Activated CD8-positive, alpha-beta T cell treated with anti-CD3 and anti-CD28 coated beads for 36 hours (primary cell): Measurements from ENCODE around the gene ACTRT2. TPM values are rescaled to one million over a fixed set of nuclear protein-coding genes. Genes with fewer than 3 reads are reported as not detected.

Source experiments
- ATAC-seq: fragments of 200-7000 bp; cut with Tn5 transposase; one replicate; pipeline ENCODE4 v1.10.0; 2021; ENCODE audit warnings: mild to moderate bottlenecking, moderate library complexity
- CTCF ChIA-PET: fragments of 350-600 bp; sonication (Branson Sonifier 250); formaldehyde crosslinking; loops from one replicate; lab custom pipeline; 2021; ENCODE audit warnings: antibody characterized with exemption; lab: Charles Lee
- POLR2A ChIA-PET: fragments of 350-600 bp; sonication (Branson Sonifier 250); formaldehyde crosslinking; loops from one replicate; lab custom pipeline; 2021; ENCODE audit warnings: antibody characterized with exemption; lab: Charles Lee
- DNase-seq: peaks from one replicate; pipeline ENCODE4 v3.0.0-alpha.2; 2020
- H3K27ac Mint-ChIP-seq: one replicate; pipeline ENCODE4 v1.8.0; 2021; ENCODE audit warnings: mild to moderate bottlenecking, mixed read lengths
- H3K27me3 Mint-ChIP-seq: one replicate; pipeline ENCODE4 v1.8.0; 2021; ENCODE audit warnings: mixed read lengths
- H3K36me3 Mint-ChIP-seq: one replicate; pipeline ENCODE4 v1.8.0; 2021; ENCODE audit warnings: low read depth, mixed read lengths
- H3K4me1 Mint-ChIP-seq: one replicate; pipeline ENCODE4 v1.8.0; 2021; ENCODE audit warnings: low read depth, mixed read lengths
- H3K4me3 Mint-ChIP-seq: one replicate; pipeline ENCODE4 v1.8.0; 2021; ENCODE audit warnings: mild to moderate bottlenecking, moderate library complexity, mixed read lengths
- H3K9me3 Mint-ChIP-seq: one replicate; pipeline ENCODE4 v1.8.0; 2021; ENCODE audit warnings: mixed read lengths
- intact Hi-C: fragments of 100-400 bp; cut with micrococcal nuclease; formaldehyde crosslinking; loops from one replicate; pipeline ENCODE4 v1.10.0; 2022
- total RNA-seq, 2 experiments: library from RNA; stranded (reverse); gene quantifications; one replicate each; pipeline ENCODE4 v1.2.3, GENCODE V29; 2021
- TF ChIP-seq, protein P1 (sequence below): fragments of 200-600 bp; IDR thresholded peaks from one replicate; pipeline ENCODE4 v1.8.0; 2022; ENCODE audit warnings: antibody characterized with exemption, mild to moderate bottlenecking

ACTRT2 gene
- total RNA-seq, 2 experiments from 2014 or later = not detected

DNA sequence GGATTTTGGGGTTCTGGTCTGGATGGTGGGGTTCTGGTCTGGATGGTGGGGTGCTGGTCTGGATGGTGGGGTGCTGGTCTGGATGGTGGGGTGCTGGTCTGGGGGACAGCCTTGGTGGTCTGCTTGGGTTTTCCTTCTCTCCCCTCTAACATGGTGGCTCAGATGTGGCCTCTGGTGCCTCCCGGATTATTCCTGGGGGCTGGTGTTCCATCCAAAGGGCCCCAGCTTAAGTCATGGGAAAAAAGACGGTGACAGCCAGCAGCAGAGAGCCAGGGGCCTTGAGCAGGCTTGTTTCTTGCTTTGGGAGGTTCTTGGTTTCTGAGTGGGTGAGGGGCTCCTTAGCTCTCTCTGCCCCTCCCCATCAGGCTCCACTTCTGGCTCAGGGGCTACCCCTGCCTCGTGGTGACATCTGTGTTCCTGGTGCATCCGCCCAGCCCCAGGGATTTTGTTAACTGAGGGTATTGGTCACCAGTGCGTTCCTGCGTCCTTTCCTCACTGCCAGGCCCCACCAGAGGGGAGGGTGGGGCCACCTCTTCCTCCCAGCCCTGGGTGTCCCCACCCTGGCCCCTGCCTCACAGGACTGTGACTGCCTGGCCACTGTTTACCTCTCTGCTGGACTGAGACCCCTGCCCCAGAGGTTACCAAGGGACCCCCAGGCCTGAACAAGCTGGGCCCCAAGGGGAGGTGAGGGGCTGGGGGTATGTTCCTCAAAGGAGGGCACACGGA lies 43.2 kb upstream of the ACTRT2 start:
- ChIA-PET POLR2A (no interaction called here), CTCF (no interaction called here)
- TF ChIP-seq, protein P1, sequence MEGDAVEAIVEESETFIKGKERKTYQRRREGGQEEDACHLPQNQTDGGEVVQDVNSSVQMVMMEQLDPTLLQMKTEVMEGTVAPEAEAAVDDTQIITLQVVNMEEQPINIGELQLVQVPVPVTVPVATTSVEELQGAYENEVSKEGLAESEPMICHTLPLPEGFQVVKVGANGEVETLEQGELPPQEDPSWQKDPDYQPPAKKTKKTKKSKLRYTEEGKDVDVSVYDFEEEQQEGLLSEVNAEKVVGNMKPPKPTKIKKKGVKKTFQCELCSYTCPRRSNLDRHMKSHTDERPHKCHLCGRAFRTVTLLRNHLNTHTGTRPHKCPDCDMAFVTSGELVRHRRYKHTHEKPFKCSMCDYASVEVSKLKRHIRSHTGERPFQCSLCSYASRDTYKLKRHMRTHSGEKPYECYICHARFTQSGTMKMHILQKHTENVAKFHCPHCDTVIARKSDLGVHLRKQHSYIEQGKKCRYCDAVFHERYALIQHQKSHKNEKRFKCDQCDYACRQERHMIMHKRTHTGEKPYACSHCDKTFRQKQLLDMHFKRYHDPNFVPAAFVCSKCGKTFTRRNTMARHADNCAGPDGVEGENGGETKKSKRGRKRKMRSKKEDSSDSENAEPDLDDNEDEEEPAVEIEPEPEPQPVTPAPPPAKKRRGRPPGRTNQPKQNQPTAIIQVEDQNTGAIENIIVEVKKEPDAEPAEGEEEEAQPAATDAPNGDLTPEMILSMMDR = no peak
- intact Hi-C loops = no loop called here
- Mint-ChIP-seq H3K27ac (no peak overlapping the region), H3K4me3 (no peak overlapping the region), H3K27me3 (no peaks in the 10 kb centered on the region), H3K4me1 (no peaks in the 10 kb centered on the region), H3K36me3 (no peaks in the 10 kb centered on the region), H3K9me3 (no peaks in the 10 kb centered on the region)
- no peak for ATAC-seq
- DNase-seq = no peak

DNA sequence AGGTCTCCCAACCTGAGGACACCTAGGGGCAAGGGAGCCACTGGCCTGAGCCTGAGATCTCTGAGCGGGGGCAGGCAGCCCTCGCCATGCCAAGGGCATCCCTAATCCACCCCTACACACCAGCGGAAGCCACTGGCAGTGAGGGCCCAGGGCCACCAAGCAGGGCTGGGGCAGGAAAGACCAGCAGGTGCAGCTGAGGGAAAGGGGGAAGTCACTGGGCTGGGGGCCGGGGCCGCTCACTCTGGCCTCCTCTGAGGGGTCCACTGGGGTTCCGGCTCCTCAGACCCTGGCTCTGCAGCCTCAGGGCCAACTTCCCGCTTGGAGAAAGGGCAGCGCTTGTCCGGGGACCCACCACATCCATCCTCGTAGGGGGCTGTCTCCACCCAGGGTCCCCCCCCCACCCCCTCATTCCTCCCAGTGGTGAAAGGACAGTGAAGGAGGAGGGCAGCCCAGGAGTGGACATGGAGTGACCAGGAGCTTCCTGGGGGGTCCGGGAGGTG lies 42.5 kb upstream of the ACTRT2 start:
- no peak for ATAC-seq
- H3K36me3 Mint-ChIP-seq = no peaks in the 10 kb centered on the region
- POLR2A ChIA-PET = no interaction called here
- DNase-seq = no peak
- CTCF ChIA-PET = no interaction called here
- TF ChIP-seq, protein P1 = no peak
- H3K27ac Mint-ChIP-seq = no peak overlapping the region
- no peaks in the 10 kb centered on the region for H3K4me1 Mint-ChIP-seq
- no peaks in the 10 kb centered on the region for H3K9me3 Mint-ChIP-seq
- no peaks in the 10 kb centered on the region for H3K27me3 Mint-ChIP-seq
- intact Hi-C loops = no loop called here
- no peak overlapping the region for H3K4me3 Mint-ChIP-seq

DNA sequence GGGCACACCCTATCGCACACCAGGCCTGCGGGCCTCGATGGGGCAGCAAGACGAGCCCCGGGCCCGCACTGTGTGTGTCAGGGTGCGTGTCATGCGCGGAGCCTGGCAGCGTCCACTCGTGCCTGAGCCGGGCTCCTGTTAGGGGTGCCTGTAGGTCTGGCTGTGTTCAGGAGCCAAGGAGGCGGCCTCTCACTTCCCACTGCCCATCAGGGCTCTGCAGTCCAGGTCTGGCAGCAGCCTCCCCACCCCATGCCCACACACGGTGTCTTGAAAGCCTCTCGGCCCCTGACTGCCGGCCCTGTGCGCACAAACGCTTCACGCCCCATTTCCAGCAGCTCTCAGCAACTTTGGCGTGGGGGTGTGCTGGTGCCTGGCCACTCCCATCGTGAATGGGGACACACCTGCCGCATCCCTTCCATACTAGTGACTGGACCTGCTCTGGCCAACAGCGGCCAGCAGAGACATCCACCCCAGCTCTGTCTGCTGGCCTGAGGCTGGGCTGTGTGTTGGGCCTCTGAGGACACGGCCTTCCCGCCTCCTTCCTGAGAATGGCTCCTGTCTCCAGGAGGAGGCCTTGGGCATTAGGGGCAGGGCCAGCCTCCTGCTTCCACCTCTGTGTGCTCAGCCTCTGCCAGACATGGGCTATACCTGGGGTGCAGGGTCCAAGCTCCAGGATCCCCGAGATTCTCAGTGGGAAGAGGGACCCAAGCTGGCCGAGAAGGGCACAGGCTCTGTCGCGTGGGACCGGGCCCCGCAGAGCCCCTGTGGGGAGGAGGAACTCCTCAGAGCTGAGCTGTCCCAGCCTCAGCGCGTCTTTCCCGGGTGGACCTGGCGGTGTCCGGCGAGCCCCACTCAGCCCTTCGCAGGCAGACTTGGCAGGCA lies 41.8 kb upstream of the ACTRT2 start:
- TF ChIP-seq, protein P1 = no peak
- Mint-ChIP-seq H3K9me3 (no peaks in the 10 kb centered on the region), H3K4me1 (no peaks in the 10 kb centered on the region), H3K27me3 (no peaks in the 10 kb centered on the region), H3K36me3 (no peaks in the 10 kb centered on the region), H3K27ac (no peak overlapping the region), H3K4me3 (no peak overlapping the region)
- DNase-seq = no peak
- CTCF ChIA-PET = no interaction called here
- POLR2A ChIA-PET = no interaction called here
- no peak for ATAC-seq
- intact Hi-C loops = no loop called here

- ATAC-seq (no peak), DNase-seq (no peak)
- ChIA-PET POLR2A (no interaction called here), CTCF (no interaction called here)
- intact Hi-C loops = no loop called here
- Mint-ChIP-seq H3K27ac (no peak overlapping the region), H3K27me3 (no peaks in the 10 kb centered on the region), H3K36me3 (no peaks in the 10 kb centered on the region), H3K4me1 (no peaks in the 10 kb centered on the region), H3K4me3 (no peak overlapping the region), H3K9me3 (no peaks in the 10 kb centered on the region)
- TF ChIP-seq, protein P1 = no peak
These were observed 41.0 kb upstream of the ACTRT2 start for GRCh38 chr1:2980073-2980791.
